WTC11 (cell line): ENCODE data around the gene CFDP1.

Experiments used
- CTCF ChIP-seq: fragments of 200-600 bp; IDR thresholded peaks from 2 replicates; pipeline ENCODE4 v1.8.0; 2022; ENCODE audit warnings: antibody characterized with exemption
- FOXJ3 ChIP-seq: sonication (generic); formaldehyde crosslinking; IDR thresholded peaks from 2 replicates; pipeline ENCODE4 v1.9.0; 2021; ENCODE audit warnings: missing genetic modification reagents, mild to moderate bottlenecking, borderline replicate concordance
- IRF2 ChIP-seq: sonication (generic); formaldehyde crosslinking; IDR thresholded peaks from 2 replicates; pipeline ENCODE4 v1.8.0; 2022; ENCODE audit warnings: low read depth, missing genetic modification reagents, borderline replicate concordance
- JUN ChIP-seq: sonication (generic); formaldehyde crosslinking; IDR thresholded peaks from 2 replicates; pipeline ENCODE4 v1.8.0; 2023; ENCODE audit warnings: mild to moderate bottlenecking, missing genetic modification reagents
- MLX ChIP-seq: sonication (generic); formaldehyde crosslinking; IDR thresholded peaks from 2 replicates; pipeline ENCODE4 v1.8.1; 2023; ENCODE audit warnings: mild to moderate bottlenecking, missing genetic modification reagents, moderate library complexity
- MXD4 ChIP-seq: fragments of 250-450 bp; sonication (Bioruptor Pico); IDR thresholded peaks from 2 replicates; pipeline ENCODE4 v1.8.0; 2021; ENCODE audit warnings: mild to moderate bottlenecking, moderate library complexity, borderline replicate concordance
- NR1H2 ChIP-seq: sonication (generic); formaldehyde crosslinking; IDR thresholded peaks from 2 replicates; pipeline ENCODE4 v1.9.0; 2021; ENCODE audit warnings: mild to moderate bottlenecking, moderate library complexity, missing genetic modification reagents
- NR3C1 ChIP-seq: sonication (generic); formaldehyde crosslinking; conservative IDR thresholded peaks from 2 replicates; pipeline ENCODE4 v1.8.1; 2023; ENCODE audit warnings: low read depth, mild to moderate bottlenecking, missing genetic modification reagents
- SP1 ChIP-seq: sonication (generic); formaldehyde crosslinking; conservative IDR thresholded peaks from 2 replicates; pipeline ENCODE4 v1.8.1; 2022; ENCODE audit warnings: missing genetic modification reagents
- TCF7 ChIP-seq: sonication (generic); formaldehyde crosslinking; IDR thresholded peaks from 2 replicates; pipeline ENCODE4 v1.8.0; 2022; ENCODE audit warnings: mild to moderate bottlenecking, low read depth, missing genetic modification reagents, moderate library complexity
- USF2 ChIP-seq: sonication (generic); formaldehyde crosslinking; IDR thresholded peaks from 2 replicates; pipeline ENCODE4 v1.8.1; 2023; ENCODE audit warnings: mild to moderate bottlenecking, missing genetic modification reagents, moderate library complexity
- ZNF138 ChIP-seq: sonication (generic); formaldehyde crosslinking; conservative IDR thresholded peaks from 2 replicates; pipeline ENCODE4 v1.8.1; 2022; ENCODE audit warnings: mild to moderate bottlenecking, moderate library complexity, missing genetic modification reagents
- ZNF232 ChIP-seq: sonication (generic); formaldehyde crosslinking; IDR thresholded peaks from 2 replicates; pipeline ENCODE4 v1.8.0; 2022; ENCODE audit warnings: mild to moderate bottlenecking, missing genetic modification reagents

GRCh38 chr16:75333721-75334163 is 99.6 kb downstream of the CFDP1 start:
- TF ChIP-seq ZNF232 (CRISPR knock-in tag) (no peak), FOXJ3 (CRISPR knock-in tag) (no peak), CTCF (no peak), IRF2 (no peak), NR3C1 (CRISPR knock-in tag) (no peak), MLX (no peak), SP1 (CRISPR knock-in tag) (no peak), NR1H2 (CRISPR knock-in tag) (no peak), USF2 (CRISPR knock-in tag) (no peak), TCF7 (CRISPR knock-in tag) (no peak), ZNF138 (CRISPR knock-in tag) (no peak), JUN (no peak), MXD4 (CRISPR knock-in tag) (no peak)
